Heart right ventricle (tissue), 16 donors: Measurements from ENCODE around the gene PLA2G4A. TPM values are rescaled to one million over a fixed set of nuclear protein-coding genes. Genes with fewer than 3 reads are reported as not detected.
"Not testable (repeated sequence)": the region's sequence is repeated elsewhere in the genome, so short reads cannot be mapped to it uniquely, and the experiment has no call there.

ENCODE experiments used
- ATAC-seq, 8 donors: fragments of 200-7000 bp; cut with Tn5 transposase; one replicate each; pipeline ENCODE4 v1.9.1; 2020; ENCODE audit warnings: mild to moderate bottlenecking in 8 of 8, moderate library complexity in 8 of 8, moderate number of reproducible peaks in 1 of 8
- DNase-seq, 2 donors: peaks; one replicate each; pipeline ENCODE4 v3.0.0-alpha.2; 2020
- H3K27ac ChIP-seq, 10 donors: fragments of 200-600 bp; sonication (generic) in 2 of 10; one replicate each; pipeline versions ENCODE4 v1.5.0 to v1.8.0; 2020 to 2022; ENCODE audit warnings: mild to moderate bottlenecking in 3 of 10
- H3K27me3 ChIP-seq, 7 donors: fragments of 200-600 bp; one replicate each; pipeline ENCODE4 v1.8.0; 2021 to 2022; ENCODE audit warnings: mild to moderate bottlenecking in 2 of 7
- H3K36me3 ChIP-seq, 9 donors: fragments of 200-600 bp; sonication (generic) in 1 of 9; one replicate each; pipeline versions ENCODE4 v1.5.0 to v1.8.0; 2020 to 2022; ENCODE audit warnings: mild to moderate bottlenecking in 2 of 9
- H3K4me1 ChIP-seq, 9 donors: fragments of 200-600 bp; sonication (generic) in 1 of 9; one replicate each; pipeline versions ENCODE4 v1.5.0 to v1.8.0; 2020 to 2022; ENCODE audit warnings: mild to moderate bottlenecking in 4 of 9
- H3K4me3 ChIP-seq, 10 donors: fragments of 200-600 bp; sonication (generic) in 2 of 10; one replicate each; pipeline versions ENCODE4 v1.5.0 to v1.8.0; 2020 to 2022; ENCODE audit warnings: mild to moderate bottlenecking in 7 of 10, moderate library complexity in 2 of 10
- H3K9me3 ChIP-seq, 11 donors: fragments of 200-600 bp in 10 of 11; sonication (generic) in 2 of 11; one replicate each; pipeline versions ENCODE4 v1.5.0 to v1.8.0; 2013 to 2022; ENCODE audit warnings: mild to moderate bottlenecking in 2 of 11, control low read depth in 1 of 11, moderate library complexity in 1 of 11
- CTCF ChIP-seq, 9 donors: fragments of 200-600 bp; sonication (generic) in 2 of 9; IDR thresholded peaks; one replicate each; pipeline versions ENCODE4 v1.5.0 to v1.8.0; 2021 to 2022; ENCODE audit warnings: antibody characterized with exemption in 9 of 9, mild to moderate bottlenecking in 5 of 9, moderate library complexity in 1 of 9
- WGBS, 2 donors: extraction: QIAGEN DNeasy Blood & Tissue Kit; methylation state at CpG; one replicate each; pipeline ENCODE4 v1.1.7; 2013; ENCODE audit warnings: inconsistent platforms in 1 of 2; 5-methylcytosine and 5-hydroxymethylcytosine counted together
- intact Hi-C, 10 donors: fragments of 100-400 bp; cut with DNase I; formaldehyde crosslinking; loops; one replicate each; pipeline versions ENCODE4 v1.11.1 to v1.14.2; 2022
- polyA plus RNA-seq, 2 donors: library from polyadenylated mRNA; stranded (reverse); fragments of 200-250 nt; gene quantifications; one replicate each; pipeline ENCODE4 v1.2.3, GENCODE V29; 2013
- total RNA-seq, 10 donors: library from RNA; stranded (reverse); fragmentation: NEBNext Ultra II Directional in 3 of 10; extraction: Animal tissue kit (Norgen Biotek cat#: 25700) in 3 of 10; gene quantifications; one replicate each; pipeline versions ENCODE4 v1.2.1 to v1.2.4, GENCODE V29; 2021 to 2023
- donor health status: Arrhythmogenic right ventricular cardiomyopathy.
- donor health status: ischemic (EF 13 %, LVEDD 7.1; RV severe dilation, severe dysfunction).
- donor health status: healthy with polysubstance abuse.
- donor health status: DM: no; HTN: yes; CAD: no.
- donor health status: DM: no; HTN: no; CAD: no.
- donor health status: ischemic (EF 25% LVEDD 6.9; RV normal size, moderate dysfunction).
- donor health status: ischemic (EF 25% LVEDD 5.7; RV mildly dilated, moderate dysfunction).
- donor health status: healthy.
- donor health status: DM: yes; HTN: yes; CAD: no.
- donor health status: Ischemic cardiomyopathy.
- donor health status: ischemic (EF 35%, LVEDD 5.7; RV mildly dilated, moderate dysfunction).
- donor health status: nonischemic (EF 11% LVEDD 7.7; RV severe dilation, severe dysfunction).
- donor health status: DM: yes; HTN: yes; CAD: no.
- donor health status: PGD.
- donor health status: ischemic (EF 29% LVEDD 5.4; RV normal size, mild dysfunction).
- donor health status: nonischemic (EF 23%, LVEDD 6.1; RV moderate dilation, normal function).

PLA2G4A gene
- total and polyA plus RNA-seq, 12 donors, result 0.85 to 2.7 (median 1.9) TPM

GRCh38 chr1:186917106-186917786 lies 88.5 kb downstream of the PLA2G4A start:
- WGBS, 2 donors, result 63 to 67% methylated on average over 14 of the region's 14 CpGs
- DNase-seq, H3K36me3 ChIP-seq, H3K4me1 ChIP-seq, H3K27me3 ChIP-seq, H3K27ac ChIP-seq, H3K4me3 ChIP-seq, ATAC-seq, H3K9me3 ChIP-seq: not testable (repeated sequence)
- intact Hi-C loops, result loop anchor here in 1 of 10 donors (10.0 kb wide), 1 partner anchor 172 kb away; no protein-coding TSS in a partner anchor
- peak in 4 of 9 donors; percentile 15 to 35 (median 20) for TF ChIP-seq CTCF (IDR thresholded peaks at IDR 0.05)

GRCh38 chr1:186921386-186921785 lies 92.6 kb downstream of the PLA2G4A start:
- WGBS, 2 donors, result 92 to 94% methylated on average over 5 of the region's 5 CpGs
- not testable (repeated sequence) for DNase-seq, H3K9me3 ChIP-seq

DNA sequence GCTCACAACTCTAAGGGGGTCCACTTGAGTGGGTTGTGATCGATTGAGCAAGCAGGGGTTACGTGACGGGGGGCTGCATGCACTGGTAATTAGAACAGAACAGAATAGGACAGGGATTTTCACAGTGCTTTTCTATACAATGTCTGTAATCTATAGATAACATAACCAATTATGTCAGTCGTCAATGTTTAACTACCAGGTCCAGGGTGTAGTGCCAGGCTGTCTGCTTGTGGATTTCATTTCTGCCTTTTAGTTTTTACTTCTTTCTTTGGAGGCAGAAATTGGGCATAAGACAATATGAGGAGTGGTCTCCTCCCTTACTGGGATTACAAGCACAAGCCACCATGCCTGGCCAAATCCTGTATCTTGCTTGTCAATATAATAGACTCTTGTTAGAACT lies 94.1 kb downstream of the PLA2G4A start:
- H3K9me3 ChIP-seq, intact Hi-C loops, H3K4me3 ChIP-seq, H3K27ac ChIP-seq, ATAC-seq, H3K36me3 ChIP-seq, H3K27me3 ChIP-seq, DNase-seq: not testable (repeated sequence)
- H3K4me1 ChIP-seq, result peaks cover 0 to 18% (median 0%) of the 10 kb centered on the region in 9 donors
- 60 to 64% methylated on average over 4 of the region's 4 CpGs for WGBS, 2 donors

More at GRCh38 chr1:186921386-186921785, 92.6 kb downstream of the PLA2G4A start:
- intact Hi-C loops, H3K36me3 ChIP-seq, ATAC-seq, H3K4me3 ChIP-seq, H3K27me3 ChIP-seq, H3K27ac ChIP-seq, H3K4me1 ChIP-seq: not testable (repeated sequence)

DNA sequence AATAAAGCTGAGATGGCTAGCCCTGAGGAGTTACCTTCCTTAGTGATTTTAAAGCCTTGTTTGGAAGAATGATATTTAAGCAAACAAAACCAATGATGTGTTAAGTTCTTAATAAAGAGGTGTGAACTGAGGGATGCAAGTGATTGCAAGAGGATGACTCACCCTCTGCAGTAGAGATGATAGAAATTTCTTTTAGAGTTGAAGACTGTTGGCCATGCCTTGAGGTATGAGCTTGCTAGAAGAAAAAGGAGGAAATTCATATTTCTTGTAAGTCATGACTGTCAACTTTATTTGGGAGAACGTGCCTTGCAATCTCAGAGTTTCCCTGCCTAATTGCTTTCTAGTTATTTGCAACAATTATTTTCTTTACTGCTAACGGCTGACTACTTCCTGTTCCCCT lies 94.7 kb downstream of the PLA2G4A start:
- WGBS, 2 donors, result 56 to 65% methylated on average over 2 of the region's 2 CpGs
- no peaks in the 10 kb centered on the region for H3K9me3 ChIP-seq
- H3K27me3 ChIP-seq, result no peaks in the 10 kb centered on the region
- peaks cover 0 to 20% (median 0%) of the 10 kb centered on the region in 9 donors for H3K4me1 ChIP-seq
- intact Hi-C loops, result no loop called here
- no peaks in the 10 kb centered on the region for H3K36me3 ChIP-seq
- no peak overlapping the region for H3K4me3 ChIP-seq
- no peak for ATAC-seq
- no peak for TF ChIP-seq CTCF (IDR thresholded peaks at IDR 0.05)
- no peak overlapping the region for H3K27ac ChIP-seq
- DNase-seq, result no peak

GRCh38 chr1:186925881-186926669 lies 97.3 kb downstream of the PLA2G4A start:
- Histone ChIP-seq H3K27me3 (no peaks in the 10 kb centered on the region), H3K4me3 (no peak overlapping the region), H3K36me3 (peaks cover 0 to 5% (median 0%) of the 10 kb centered on the region in 9 donors), H3K27ac (peak overlapping the region in 7 of 10 donors; percentile 22 to 58 (median 48)), H3K9me3 (no peaks in the 10 kb centered on the region), H3K4me1 (peaks cover 0 to 20% (median 0%) of the 10 kb centered on the region in 9 donors)
- peak in 1 of 9 donors; percentile 7 for TF ChIP-seq CTCF (IDR thresholded peaks at IDR 0.05)
- WGBS, 2 donors, result 50 to 52% methylated on average over 3 of the region's 3 CpGs
- no peak for DNase-seq
- intact Hi-C loops, result no loop called here
- peak in 7 of 8 donors; percentile 39 to 80 (median 55) for ATAC-seq
